Neural progenitor cell (in vitro differentiated cells): ENCODE data around the gene GPR142. TPM values are rescaled to one million over a fixed set of nuclear protein-coding genes. Genes with fewer than 3 reads are reported as not detected.

ENCODE experiments used
- DNase-seq: peaks from one replicate; pipeline ENCODE4 v3.0.0-alpha.2; 2016; ENCODE audit warnings: low spot score
- H2AFZ ChIP-seq: fragments of 200-600 bp; sonication (generic); replicated peaks from 2 replicates; pipeline ENCODE4 v1.6.1; 2016; ENCODE audit warnings: antibody characterized with exemption
- H3F3A ChIP-seq: fragments of 200-600 bp; sonication (generic); 2 replicates; pipeline ENCODE4 v1.6.1; 2016; ENCODE audit warnings: antibody characterized with exemption, low read depth
- H3K27ac ChIP-seq: fragments of 200-600 bp; sonication (generic); 2 replicates; pipeline ENCODE4 v1.5.1; 2016; ENCODE audit warnings: mild to moderate bottlenecking
- H3K27me3 ChIP-seq: fragments of 200-600 bp; sonication (generic); 2 replicates; pipeline ENCODE4 v1.6.1; 2016; ENCODE audit warnings: mild to moderate bottlenecking, moderate library complexity
- H3K36me3 ChIP-seq: fragments of 200-600 bp; sonication (generic); 2 replicates; pipeline ENCODE4 v1.5.1; 2016
- H3K4me1 ChIP-seq: fragments of 200-600 bp; sonication (generic); 2 replicates; pipeline ENCODE4 v1.6.1; 2016; ENCODE audit warnings: mixed run types
- H3K4me2 ChIP-seq: fragments of 200-600 bp; sonication (generic); 2 replicates; pipeline ENCODE4 v1.6.1; 2016
- H3K4me3 ChIP-seq: fragments of 200-600 bp; sonication (generic); 2 replicates; pipeline ENCODE4 v1.5.1; 2016
- H3K79me2 ChIP-seq: fragments of 200-600 bp; sonication (generic); 2 replicates; pipeline ENCODE4 v1.6.1; 2016; ENCODE audit warnings: low read depth
- H3K9ac ChIP-seq: fragments of 200-600 bp; sonication (generic); 2 replicates; pipeline ENCODE4 v1.6.1; 2016
- H3K9me3 ChIP-seq: fragments of 200-600 bp; sonication (generic); 2 replicates; pipeline ENCODE4 v1.5.1; 2016; ENCODE audit warnings: low read depth
- H4K20me1 ChIP-seq: fragments of 200-600 bp; sonication (generic); 2 replicates; pipeline ENCODE4 v1.6.1; 2016; ENCODE audit warnings: low read depth
- H3K27ac Mint-ChIP-seq: 3 replicates; pipeline ENCODE4 v1.8.0; 2021; ENCODE audit warnings: mixed read lengths
- H3K27me3 Mint-ChIP-seq: 2 replicates; pipeline ENCODE4 v1.8.0; 2022; ENCODE audit warnings: low read depth, mild to moderate bottlenecking, inconsistent platforms, moderate library complexity, mixed read lengths; ENCODE audit not compliant: insufficient read depth
- H3K36me3 Mint-ChIP-seq: 3 replicates; pipeline ENCODE4 v1.8.0; 2021; ENCODE audit warnings: mixed read lengths
- H3K4me1 Mint-ChIP-seq: 3 replicates; pipeline ENCODE4 v1.8.0; 2021; ENCODE audit warnings: mixed read lengths
- H3K4me3 Mint-ChIP-seq: 3 replicates; pipeline ENCODE4 v1.8.0; 2021; ENCODE audit warnings: mild to moderate bottlenecking, moderate library complexity, mixed read lengths
- H3K9me3 Mint-ChIP-seq: 3 replicates; pipeline ENCODE4 v1.8.0; 2020; ENCODE audit warnings: mixed read lengths
- EZH2 ChIP-seq: fragments of 200-600 bp; sonication (generic); IDR thresholded peaks from 2 replicates; pipeline ENCODE4 v1.6.1; 2017; ENCODE audit warnings: antibody characterized with exemption, mild to moderate bottlenecking, moderate library complexity
- EZH2phosphoT487 ChIP-seq: fragments of 200-600 bp; sonication (generic); IDR thresholded peaks from 2 replicates; pipeline ENCODE4 v1.6.1; 2017; ENCODE audit warnings: antibody characterized with exemption
- total RNA-seq: library from RNA; depleted of rRNA; stranded (reverse); fragments of >200 nt; gene quantifications from 2 replicates; pipeline ENCODE4 v1.2.3, GENCODE V29; 2015; ENCODE audit warnings: low replicate concordance
- TF ChIP-seq, protein P1 (sequence below): fragments of 200-600 bp; sonication (generic); IDR thresholded peaks from 2 replicates; pipeline ENCODE4 v1.5.1; 2017; ENCODE audit warnings: antibody characterized with exemption, mild to moderate bottlenecking

GPR142 gene
- total RNA-seq, 1 donor from 2014 or later: not detected

- H3K27ac ChIP-seq: no peak overlapping the region
Observed at GRCh38 chr17:74394977-74395376, 27.7 kb downstream of the GPR142 start.

GRCh38 chr17:74396567-74396966 is 29.3 kb downstream of the GPR142 start:
- Mint-ChIP-seq H3K4me3 (no peak overlapping the region), H3K9me3 (no peaks in the 10 kb centered on the region), H3K4me1 (peaks cover 6% of the 10 kb centered on the region), H3K27me3 (peaks cover 4% of the 10 kb centered on the region), H3K36me3 (no peaks in the 10 kb centered on the region), H3K27ac (no peak overlapping the region)
- no peak overlapping the region for H3K9ac ChIP-seq
- DNase-seq: no peak
- no peak overlapping the region for H2AFZ ChIP-seq
- H4K20me1 ChIP-seq: no peaks in the 10 kb centered on the region
- H3K4me2 ChIP-seq: no peak overlapping the region
- no peaks in the 10 kb centered on the region for H3K27me3 ChIP-seq
- no peaks in the 10 kb centered on the region for H3K9me3 ChIP-seq
- no peaks in the 10 kb centered on the region for H3K36me3 ChIP-seq
- no peak overlapping the region for H3K4me3 ChIP-seq
- TF ChIP-seq EZH2phosphoT487: no peak
- TF ChIP-seq, protein P1, sequence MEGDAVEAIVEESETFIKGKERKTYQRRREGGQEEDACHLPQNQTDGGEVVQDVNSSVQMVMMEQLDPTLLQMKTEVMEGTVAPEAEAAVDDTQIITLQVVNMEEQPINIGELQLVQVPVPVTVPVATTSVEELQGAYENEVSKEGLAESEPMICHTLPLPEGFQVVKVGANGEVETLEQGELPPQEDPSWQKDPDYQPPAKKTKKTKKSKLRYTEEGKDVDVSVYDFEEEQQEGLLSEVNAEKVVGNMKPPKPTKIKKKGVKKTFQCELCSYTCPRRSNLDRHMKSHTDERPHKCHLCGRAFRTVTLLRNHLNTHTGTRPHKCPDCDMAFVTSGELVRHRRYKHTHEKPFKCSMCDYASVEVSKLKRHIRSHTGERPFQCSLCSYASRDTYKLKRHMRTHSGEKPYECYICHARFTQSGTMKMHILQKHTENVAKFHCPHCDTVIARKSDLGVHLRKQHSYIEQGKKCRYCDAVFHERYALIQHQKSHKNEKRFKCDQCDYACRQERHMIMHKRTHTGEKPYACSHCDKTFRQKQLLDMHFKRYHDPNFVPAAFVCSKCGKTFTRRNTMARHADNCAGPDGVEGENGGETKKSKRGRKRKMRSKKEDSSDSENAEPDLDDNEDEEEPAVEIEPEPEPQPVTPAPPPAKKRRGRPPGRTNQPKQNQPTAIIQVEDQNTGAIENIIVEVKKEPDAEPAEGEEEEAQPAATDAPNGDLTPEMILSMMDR: no peak
- no peak for TF ChIP-seq EZH2
- no peaks in the 10 kb centered on the region for H3K79me2 ChIP-seq
- no peaks in the 10 kb centered on the region for H3K4me1 ChIP-seq
- H3K27ac ChIP-seq: no peak overlapping the region
- H3F3A ChIP-seq: no peaks in the 10 kb centered on the region

More at GRCh38 chr17:74394977-74395376, 27.7 kb downstream of the GPR142 start:
- Histone ChIP-seq H4K20me1 (no peaks in the 10 kb centered on the region), H3K27me3 (no peaks in the 10 kb centered on the region), H3K79me2 (no peaks in the 10 kb centered on the region), H3F3A (no peaks in the 10 kb centered on the region), H3K4me3 (no peak overlapping the region), H3K9me3 (no peaks in the 10 kb centered on the region), H2AFZ (no peak overlapping the region), H3K9ac (no peak overlapping the region), H3K36me3 (no peaks in the 10 kb centered on the region), H3K4me2 (no peak overlapping the region), H3K4me1 (no peaks in the 10 kb centered on the region)
- TF ChIP-seq EZH2phosphoT487: no peak
- TF ChIP-seq, protein P1: no peak
- TF ChIP-seq EZH2: no peak
- H3K9me3 Mint-ChIP-seq: no peaks in the 10 kb centered on the region
- peaks cover 9% of the 10 kb centered on the region for H3K4me1 Mint-ChIP-seq
- no peak overlapping the region for H3K4me3 Mint-ChIP-seq
- no peaks in the 10 kb centered on the region for H3K36me3 Mint-ChIP-seq
- no peak for DNase-seq
- H3K27me3 Mint-ChIP-seq: no peaks in the 10 kb centered on the region
- no peak overlapping the region for H3K27ac Mint-ChIP-seq

GRCh38 chr17:74402048-74402447 is 34.7 kb downstream of the GPR142 start:
- Histone ChIP-seq H3K4me3 (no peak overlapping the region), H3K4me1 (peaks cover 14% of the 10 kb centered on the region), H2AFZ (no peak overlapping the region), H3K9ac (no peak overlapping the region), H3K36me3 (no peaks in the 10 kb centered on the region), H3F3A (no peaks in the 10 kb centered on the region), H3K4me2 (no peak overlapping the region), H3K9me3 (no peaks in the 10 kb centered on the region), H3K27me3 (no peaks in the 10 kb centered on the region), H4K20me1 (no peaks in the 10 kb centered on the region), H3K79me2 (no peaks in the 10 kb centered on the region), H3K27ac (no peak overlapping the region)
- peaks cover 15% of the 10 kb centered on the region for H3K4me1 Mint-ChIP-seq
- no peak overlapping the region for H3K4me3 Mint-ChIP-seq
- TF ChIP-seq EZH2 (no peak), EZH2phosphoT487 (no peak)
- TF ChIP-seq, protein P1: no peak
- H3K36me3 Mint-ChIP-seq: no peaks in the 10 kb centered on the region
- peaks cover 4% of the 10 kb centered on the region for H3K27me3 Mint-ChIP-seq
- DNase-seq: no peak
- H3K27ac Mint-ChIP-seq: no peak overlapping the region
- no peaks in the 10 kb centered on the region for H3K9me3 Mint-ChIP-seq
